NCI-H69 (cell line): ENCODE data around the gene SLC44A4.
"Not testable (repeated sequence)": the region's sequence is repeated elsewhere in the genome, so short reads cannot be mapped to it uniquely, and the experiment has no call there.

ENCODE experiments used
- DNase-seq: peaks from one replicate; lab custom pipeline; 2025; lab: John Stamatoyannopoulos, UW

The SLC44A4 gene

GRCh38 chr6:31878726-31879125 is at the start of gene SLC44A4:
Gene SLC44A4, minus strand, starts transcription at chr6:31878997. Its CDS starts 17 bp downstream, at chr6:31878980.
- DNase-seq: no peak

- DNase-seq: no peak
Observed at GRCh38 chr6:31928672-31928939, 49.8 kb upstream of the SLC44A4 start.

GRCh38 chr6:31927863-31928671 is 49.3 kb upstream of the SLC44A4 start:
- no peak for DNase-seq

- DNase-seq: no peak
Observed at GRCh38 chr6:31927242-31927862, 48.6 kb upstream of the SLC44A4 start, which contains the start of gene C2. Gene C2, plus strand, starts transcription at chr6:31927717. Its CDS starts 36 bp downstream, at chr6:31927753.

GRCh38 chr6:31922942-31923341 is 44.1 kb upstream of the SLC44A4 start:
- peak; percentile 43 for DNase-seq

GRCh38 chr6:31920811-31921210 is 42.0 kb upstream of the SLC44A4 start:
- DNase-seq: no peak

- no peak for DNase-seq
Observed at GRCh38 chr6:31919624-31920303, 41.0 kb upstream of the SLC44A4 start.

GRCh38 chr6:31918069-31918720 is 39.4 kb upstream of the SLC44A4 start:
- no peak for DNase-seq

- DNase-seq: no peak
Observed at GRCh38 chr6:31915756-31916155, 37.0 kb upstream of the SLC44A4 start.

GRCh38 chr6:31915351-31915750 is 36.6 kb upstream of the SLC44A4 start:
- DNase-seq: no peak

GRCh38 chr6:31911826-31912585 is 33.2 kb upstream of the SLC44A4 start:
- no peak for DNase-seq

GRCh38 chr6:31909298-31909697 is 30.5 kb upstream of the SLC44A4 start:
- DNase-seq: not testable (repeated sequence)

- peak; percentile 12 for DNase-seq
Observed at GRCh38 chr6:31908791-31909190, 30.0 kb upstream of the SLC44A4 start.

GRCh38 chr6:31908255-31908654 is 29.5 kb upstream of the SLC44A4 start:
- DNase-seq: not testable (repeated sequence)

GRCh38 chr6:31907158-31907813 is 28.5 kb upstream of the SLC44A4 start:
- DNase-seq: no peak

- DNase-seq: not testable (repeated sequence)
Observed at GRCh38 chr6:31906727-31907126, 27.9 kb upstream of the SLC44A4 start.

- no peak for DNase-seq
Observed at GRCh38 chr6:31906122-31906521, 27.3 kb upstream of the SLC44A4 start.

- no peak for DNase-seq
Observed at GRCh38 chr6:31905041-31905440, 26.2 kb upstream of the SLC44A4 start.

- no peak for DNase-seq
Observed at GRCh38 chr6:31903957-31904356, 25.2 kb upstream of the SLC44A4 start.

GRCh38 chr6:31901953-31902643 is 23.3 kb upstream of the SLC44A4 start, which contains the start of gene ZBTB12:
Gene ZBTB12, minus strand, starts transcription at chr6:31902086. Its CDS starts 781 bp downstream, at chr6:31901305.
- peak; percentile 99 for DNase-seq
